Measurements from ENCODE around the gene ADAMTS2. TPM values are rescaled to one million over a fixed set of nuclear protein-coding genes. Genes with fewer than 3 reads are reported as not detected.

Gene ADAMTS2
- total RNA-seq, 1 experiment from 2014 or later: not detected

GRCh38 chr5:179258922-179259730 is 86.1 kb downstream of the ADAMTS2 start:
- in situ Hi-C loops (cut with HindIII; ENCODE audit: low pct_unique_long_range_greater_than_20kb, low sequenced_read_pairs): no loop called here
- no peak for DNase-seq (ENCODE audit: low read depth, low spot score)

GRCh38 chr5:179258001-179258921 is 87.0 kb downstream of the ADAMTS2 start:
- DNase-seq (ENCODE audit: low read depth, low spot score): no peak

GRCh38 chr5:179257176-179257682 is 88.0 kb downstream of the ADAMTS2 start:
- DNase-seq (ENCODE audit: low read depth, low spot score): no peak
- in situ Hi-C loops (cut with HindIII; ENCODE audit: low pct_unique_long_range_greater_than_20kb, low sequenced_read_pairs): no loop called here

More at GRCh38 chr5:179258001-179258921, 87.0 kb downstream of the ADAMTS2 start:
- in situ Hi-C loops (cut with HindIII; ENCODE audit: low pct_unique_long_range_greater_than_20kb, low sequenced_read_pairs): no loop called here

- DNase-seq (ENCODE audit: low read depth, low spot score): no peak
- in situ Hi-C loops (cut with HindIII; ENCODE audit: low pct_unique_long_range_greater_than_20kb, low sequenced_read_pairs): no loop called here
These were observed 88.7 kb downstream of the ADAMTS2 start for GRCh38 chr5:179256328-179257175.

- DNase-seq (ENCODE audit: low read depth, low spot score): no peak
- in situ Hi-C loops (cut with HindIII; ENCODE audit: low pct_unique_long_range_greater_than_20kb, low sequenced_read_pairs): no loop called here
These were observed 89.5 kb downstream of the ADAMTS2 start for GRCh38 chr5:179255527-179256327.

- no peak for DNase-seq (ENCODE audit: low read depth, low spot score)
- in situ Hi-C loops (cut with HindIII; ENCODE audit: low pct_unique_long_range_greater_than_20kb, low sequenced_read_pairs): no loop called here
These were observed 90.5 kb downstream of the ADAMTS2 start for GRCh38 chr5:179254638-179255271.

GRCh38 chr5:179253730-179254129 is 91.5 kb downstream of the ADAMTS2 start:
- DNase-seq (ENCODE audit: low read depth, low spot score): no peak
- in situ Hi-C loops (cut with HindIII; ENCODE audit: low pct_unique_long_range_greater_than_20kb, low sequenced_read_pairs): no loop called here

- DNase-seq (ENCODE audit: low read depth, low spot score): no peak
- in situ Hi-C loops (cut with HindIII; ENCODE audit: low pct_unique_long_range_greater_than_20kb, low sequenced_read_pairs): no loop called here
These were observed 93.8 kb downstream of the ADAMTS2 start for GRCh38 chr5:179251276-179251969.

GRCh38 chr5:179250561-179251225 is 94.6 kb downstream of the ADAMTS2 start:
- DNase-seq (ENCODE audit: low read depth, low spot score): no peak
- in situ Hi-C loops (cut with HindIII; ENCODE audit: low pct_unique_long_range_greater_than_20kb, low sequenced_read_pairs): no loop called here

GRCh38 chr5:179246227-179246626 is 99.0 kb downstream of the ADAMTS2 start:
- in situ Hi-C loops (cut with HindIII; ENCODE audit: low pct_unique_long_range_greater_than_20kb, low sequenced_read_pairs): no loop called here
- no peak for DNase-seq (ENCODE audit: low read depth, low spot score)

- in situ Hi-C loops (cut with HindIII; ENCODE audit: low pct_unique_long_range_greater_than_20kb, low sequenced_read_pairs): no loop called here
These were observed 100.2 kb downstream of the ADAMTS2 start for GRCh38 chr5:179245031-179245430.

GRCh38 chr5:179244044-179244443 is 101.2 kb downstream of the ADAMTS2 start:
- in situ Hi-C loops (cut with HindIII; ENCODE audit: low pct_unique_long_range_greater_than_20kb, low sequenced_read_pairs): no loop called here
- DNase-seq (ENCODE audit: low read depth, low spot score): no peak

More at GRCh38 chr5:179245031-179245430, 100.2 kb downstream of the ADAMTS2 start:
- no peak for DNase-seq (ENCODE audit: low read depth, low spot score)

- in situ Hi-C loops (cut with HindIII; ENCODE audit: low pct_unique_long_range_greater_than_20kb, low sequenced_read_pairs): no loop called here
- no peak for DNase-seq (ENCODE audit: low read depth, low spot score)
These were observed 101.9 kb downstream of the ADAMTS2 start for GRCh38 chr5:179243333-179243732.

- DNase-seq (ENCODE audit: low read depth, low spot score): no peak
- in situ Hi-C loops (cut with HindIII; ENCODE audit: low pct_unique_long_range_greater_than_20kb, low sequenced_read_pairs): no loop called here
These were observed 102.6 kb downstream of the ADAMTS2 start for GRCh38 chr5:179242676-179243075.

- DNase-seq (ENCODE audit: low read depth, low spot score): no peak
- in situ Hi-C loops (cut with HindIII; ENCODE audit: low pct_unique_long_range_greater_than_20kb, low sequenced_read_pairs): no loop called here
These were observed 103.4 kb downstream of the ADAMTS2 start for GRCh38 chr5:179241764-179242370.
